SU-DHL-6 (cell line): Measurements from ENCODE around the gene ACTN1.

ENCODE experiments used
- H2AFZ ChIP-seq: fragments of 200-600 bp; sonication (generic); 2 replicates; pipeline ENCODE4 v1.6.1; 2014; ENCODE audit warnings: low read depth, mild to moderate bottlenecking, moderate library complexity, mixed read lengths, antibody characterized with exemption, low read length; ENCODE audit not compliant: severe bottlenecking
- H3F3A ChIP-seq: fragments of 200-600 bp; shearing (Covaris generic); 2 replicates; pipeline ENCODE4 v1.6.0; 2016; ENCODE audit warnings: antibody characterized with exemption, mild to moderate bottlenecking; ENCODE audit not compliant: insufficient read depth
- H3K27ac ChIP-seq: fragments of 200-600 bp; sonication (generic); 2 replicates; pipeline ENCODE4 v1.5.1; 2016; ENCODE audit warnings: low read depth, mild to moderate bottlenecking, low read length, moderate library complexity, mixed read lengths
- H3K27me3 ChIP-seq: fragments of 200-600 bp; sonication (generic), shearing (Covaris generic); 2 replicates; pipeline ENCODE4 v1.6.0; 2014; ENCODE audit warnings: mild to moderate bottlenecking, low read length
- H3K36me3 ChIP-seq: fragments of 200-600 bp; sonication (generic); 2 replicates; pipeline ENCODE4 v1.6.1; 2014; ENCODE audit warnings: mild to moderate bottlenecking, low read length, mixed read lengths
- H3K4me2 ChIP-seq: fragments of 300-600, 200-600 bp; shearing (Covaris generic), sonication (generic); 2 replicates; pipeline ENCODE4 v1.6.0; 2014; ENCODE audit warnings: low read length, low read depth, mild to moderate bottlenecking; ENCODE audit not compliant: poor library complexity, severe bottlenecking
- H3K4me3 ChIP-seq: fragments of 200-600 bp; sonication (generic); 2 replicates; pipeline ENCODE4 v1.5.1; 2014; ENCODE audit warnings: antibody characterized with exemption, low read length, mild to moderate bottlenecking, mixed read lengths; ENCODE audit not compliant: insufficient read depth, poor library complexity, severe bottlenecking
- H3K79me2 ChIP-seq: fragments of 200-600 bp; sonication (generic); 2 replicates; pipeline ENCODE4 v1.6.1; 2014; ENCODE audit warnings: mild to moderate bottlenecking, low read length, moderate library complexity; ENCODE audit not compliant: insufficient read depth
- H3K9ac ChIP-seq: fragments of 200-600 bp; sonication (generic); 2 replicates; pipeline ENCODE4 v1.7.0; 2014; ENCODE audit warnings: mild to moderate bottlenecking, low read length
- H3K9me2 ChIP-seq: fragments of 200-600 bp; sonication (generic); replicated peaks from 2 replicates; pipeline ENCODE4 v1.6.1; 2014; ENCODE audit warnings: low read length; ENCODE audit not compliant: insufficient read depth
- H3K9me3 ChIP-seq: fragments of 200-600 bp; sonication (generic); 2 replicates; pipeline ENCODE4 v1.6.1; 2014; ENCODE audit warnings: low read length, mixed read lengths; ENCODE audit not compliant: insufficient read depth
- H4K20me1 ChIP-seq: fragments of 200-600 bp; sonication (generic); 2 replicates; pipeline ENCODE4 v1.6.1; 2014; ENCODE audit warnings: low read depth, mild to moderate bottlenecking, antibody characterized with exemption, low read length, moderate library complexity, mixed read lengths
- EZH2phosphoT487 ChIP-seq: fragments of 200-600 bp; sonication (generic), shearing (Covaris generic); conservative IDR thresholded peaks from 2 replicates; pipeline ENCODE4 v1.6.1; 2018; ENCODE audit warnings: mild to moderate bottlenecking, antibody characterized with exemption, low read length, moderate library complexity, mixed read lengths
- TF ChIP-seq, protein P1 (sequence below): fragments of 200-600 bp; sonication (generic); IDR thresholded peaks from one replicate; pipeline ENCODE4 v1.5.1; 2017; ENCODE audit warnings: antibody characterized with exemption, mild to moderate bottlenecking, low read length, moderate library complexity; ENCODE audit not compliant: insufficient read depth, poor library complexity, severe bottlenecking

Gene ACTN1

GRCh38 chr14:68918612-68919011 is 60.5 kb downstream of the ACTN1 start:
- H3K4me3 ChIP-seq: no peak overlapping the region
- no peaks in the 10 kb centered on the region for H3K79me2 ChIP-seq
- no peak overlapping the region for H3K27ac ChIP-seq
- H3F3A ChIP-seq: no peaks in the 10 kb centered on the region
- H3K27me3 ChIP-seq: no peaks in the 10 kb centered on the region
- TF ChIP-seq, protein P1, sequence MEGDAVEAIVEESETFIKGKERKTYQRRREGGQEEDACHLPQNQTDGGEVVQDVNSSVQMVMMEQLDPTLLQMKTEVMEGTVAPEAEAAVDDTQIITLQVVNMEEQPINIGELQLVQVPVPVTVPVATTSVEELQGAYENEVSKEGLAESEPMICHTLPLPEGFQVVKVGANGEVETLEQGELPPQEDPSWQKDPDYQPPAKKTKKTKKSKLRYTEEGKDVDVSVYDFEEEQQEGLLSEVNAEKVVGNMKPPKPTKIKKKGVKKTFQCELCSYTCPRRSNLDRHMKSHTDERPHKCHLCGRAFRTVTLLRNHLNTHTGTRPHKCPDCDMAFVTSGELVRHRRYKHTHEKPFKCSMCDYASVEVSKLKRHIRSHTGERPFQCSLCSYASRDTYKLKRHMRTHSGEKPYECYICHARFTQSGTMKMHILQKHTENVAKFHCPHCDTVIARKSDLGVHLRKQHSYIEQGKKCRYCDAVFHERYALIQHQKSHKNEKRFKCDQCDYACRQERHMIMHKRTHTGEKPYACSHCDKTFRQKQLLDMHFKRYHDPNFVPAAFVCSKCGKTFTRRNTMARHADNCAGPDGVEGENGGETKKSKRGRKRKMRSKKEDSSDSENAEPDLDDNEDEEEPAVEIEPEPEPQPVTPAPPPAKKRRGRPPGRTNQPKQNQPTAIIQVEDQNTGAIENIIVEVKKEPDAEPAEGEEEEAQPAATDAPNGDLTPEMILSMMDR: no peak
- no peak for TF ChIP-seq EZH2phosphoT487
- no peaks in the 10 kb centered on the region for H3K9me2 ChIP-seq
- no peaks in the 10 kb centered on the region for H3K36me3 ChIP-seq
- H4K20me1 ChIP-seq: no peaks in the 10 kb centered on the region
- no peak overlapping the region for H3K4me2 ChIP-seq
- no peak overlapping the region for H3K9ac ChIP-seq
- no peak overlapping the region for H2AFZ ChIP-seq
- H3K9me3 ChIP-seq: no peaks in the 10 kb centered on the region

- Histone ChIP-seq H3K9me2 (no peaks in the 10 kb centered on the region), H3K9me3 (no peaks in the 10 kb centered on the region), H3K36me3 (no peaks in the 10 kb centered on the region), H2AFZ (no peak overlapping the region), H3K27me3 (no peaks in the 10 kb centered on the region), H3F3A (no peaks in the 10 kb centered on the region), H4K20me1 (no peaks in the 10 kb centered on the region), H3K79me2 (no peaks in the 10 kb centered on the region), H3K27ac (no peak overlapping the region), H3K4me3 (no peak overlapping the region), H3K4me2 (no peak overlapping the region), H3K9ac (no peak overlapping the region)
- TF ChIP-seq, protein P1: no peak
- TF ChIP-seq EZH2phosphoT487: no peak
Observed at GRCh38 chr14:68916358-68916941, 62.7 kb downstream of the ACTN1 start.

- no peak overlapping the region for H2AFZ ChIP-seq
- H3K9me3 ChIP-seq: no peaks in the 10 kb centered on the region
- no peak overlapping the region for H3K4me2 ChIP-seq
- H3F3A ChIP-seq: no peaks in the 10 kb centered on the region
- H3K9me2 ChIP-seq: no peaks in the 10 kb centered on the region
- H3K79me2 ChIP-seq: no peaks in the 10 kb centered on the region
- H4K20me1 ChIP-seq: no peaks in the 10 kb centered on the region
- no peak overlapping the region for H3K27ac ChIP-seq
- no peaks in the 10 kb centered on the region for H3K36me3 ChIP-seq
- no peak overlapping the region for H3K9ac ChIP-seq
- no peak overlapping the region for H3K4me3 ChIP-seq
- TF ChIP-seq EZH2phosphoT487: no peak
- TF ChIP-seq, protein P1: no peak
- H3K27me3 ChIP-seq: no peaks in the 10 kb centered on the region
Observed at GRCh38 chr14:68913516-68913915, 65.6 kb downstream of the ACTN1 start.
